Amniotic epithelial cell (primary cell): ENCODE data around the gene EIF3L.

Source experiments
- DNase-seq: peaks from one replicate; pipeline ENCODE4 v3.0.0-alpha.2; 2010; ENCODE audit warnings: low read depth

Gene EIF3L

GRCh38 chr22:37906364-37907008 lies 57.3 kb downstream of the EIF3L start:
- no peak for DNase-seq

- DNase-seq = peak; percentile 48
Measured at GRCh38 chr22:37907036-37907954, 58.1 kb downstream of the EIF3L start.

GRCh38 chr22:37909766-37910165 lies 60.5 kb downstream of the EIF3L start:
- DNase-seq = no peak

- no peak for DNase-seq
Measured at GRCh38 chr22:37910890-37911672, 61.9 kb downstream of the EIF3L start.

- DNase-seq = no peak
Measured at GRCh38 chr22:37911697-37912096, 62.5 kb downstream of the EIF3L start.

GRCh38 chr22:37912171-37912570 lies 63.0 kb downstream of the EIF3L start:
- no peak for DNase-seq

GRCh38 chr22:37913233-37913721 lies 64.1 kb downstream of the EIF3L start:
- DNase-seq = no peak

- no peak for DNase-seq
Measured at GRCh38 chr22:37916311-37916710, 67.1 kb downstream of the EIF3L start.

GRCh38 chr22:37917874-37918548 lies 68.8 kb downstream of the EIF3L start:
- no peak for DNase-seq

GRCh38 chr22:37918580-37919270 lies 69.5 kb downstream of the EIF3L start:
- no peak for DNase-seq

GRCh38 chr22:37920126-37920525 lies 70.9 kb downstream of the EIF3L start:
- DNase-seq = no peak

- no peak for DNase-seq
Measured at GRCh38 chr22:37922191-37922590, 73.0 kb downstream of the EIF3L start.

GRCh38 chr22:37923927-37924326 lies 74.7 kb downstream of the EIF3L start:
- DNase-seq = no peak

GRCh38 chr22:37924386-37925065 lies 75.3 kb downstream of the EIF3L start:
- no peak for DNase-seq

GRCh38 chr22:37925330-37925729 lies 76.1 kb downstream of the EIF3L start:
- no peak for DNase-seq

- DNase-seq = no peak
Measured at GRCh38 chr22:37925767-37926166, 76.5 kb downstream of the EIF3L start.

- DNase-seq = no peak
Measured at GRCh38 chr22:37926358-37926757, 77.1 kb downstream of the EIF3L start.

- peak; percentile 7 for DNase-seq
Measured at GRCh38 chr22:37926771-37927636, 77.8 kb downstream of the EIF3L start.

- no peak for DNase-seq
Measured at GRCh38 chr22:37927637-37927936, 78.4 kb downstream of the EIF3L start.

GRCh38 chr22:37929390-37929789 lies 80.2 kb downstream of the EIF3L start:
- DNase-seq = no peak
